HG03175 (cell line): ENCODE measurements around the gene BOC.

Source experiments
- ATAC-seq: cut with Tn5 transposase; IDR thresholded peaks from one replicate; pipeline ENCODE4 v1.9.1; 2021; ENCODE audit warnings: mild to moderate bottlenecking, moderate library complexity; ENCODE audit not compliant: unreplicated experiment

Gene BOC

GRCh38 chr3:113285226-113285625 is 73.9 kb downstream of the BOC start:
- ATAC-seq: no peak

- ATAC-seq: no peak
Measured at GRCh38 chr3:113285741-113286140, 74.4 kb downstream of the BOC start.

- ATAC-seq: no peak
Measured at GRCh38 chr3:113286524-113286923, 75.2 kb downstream of the BOC start.

- ATAC-seq: no peak
Measured at GRCh38 chr3:113287111-113287802, 75.9 kb downstream of the BOC start.

- no peak for ATAC-seq
Measured at GRCh38 chr3:113287803-113288648, 76.7 kb downstream of the BOC start.

GRCh38 chr3:113288881-113289280 is 77.5 kb downstream of the BOC start:
- ATAC-seq: no peak

GRCh38 chr3:113291572-113291971 is 80.2 kb downstream of the BOC start:
- ATAC-seq: no peak

GRCh38 chr3:113292933-113293332 is 81.6 kb downstream of the BOC start:
- ATAC-seq: no peak

GRCh38 chr3:113293348-113293747 is 82.0 kb downstream of the BOC start:
- ATAC-seq: no peak

- no peak for ATAC-seq
Measured at GRCh38 chr3:113295463-113295862, 84.1 kb downstream of the BOC start.

GRCh38 chr3:113297287-113297686 is 85.9 kb downstream of the BOC start:
- no peak for ATAC-seq

GRCh38 chr3:113297841-113298240 is 86.5 kb downstream of the BOC start:
- no peak for ATAC-seq

- ATAC-seq: no peak
Measured at GRCh38 chr3:113300596-113300995, 89.2 kb downstream of the BOC start.

- no peak for ATAC-seq
Measured at GRCh38 chr3:113304102-113304501, 92.7 kb downstream of the BOC start.

- no peak for ATAC-seq
Measured at GRCh38 chr3:113304856-113305540, 93.6 kb downstream of the BOC start.

- no peak for ATAC-seq
Measured at GRCh38 chr3:113310960-113311359, 99.6 kb downstream of the BOC start.

GRCh38 chr3:113312416-113312815 is 101.1 kb downstream of the BOC start:
- no peak for ATAC-seq

GRCh38 chr3:113314923-113315322 is 103.6 kb downstream of the BOC start:
- no peak for ATAC-seq

GRCh38 chr3:113329757-113330156 is 118.4 kb downstream of the BOC start:
- ATAC-seq: no peak

- no peak for ATAC-seq
Measured at GRCh38 chr3:113330742-113331141, 119.4 kb downstream of the BOC start.

- ATAC-seq: no peak
Measured at GRCh38 chr3:113331187-113331586, 119.8 kb downstream of the BOC start.
